ENCODE results near the gene SDC4. TPM values are rescaled to one million over a fixed set of nuclear protein-coding genes. Genes with fewer than 3 reads are reported as not detected.

The SDC4 gene
- polyA plus RNA-seq, 1 donor (not counting 4 experiments of a cell fraction or from before 2014, with no cell fraction given) = 114 TPM

DNA sequence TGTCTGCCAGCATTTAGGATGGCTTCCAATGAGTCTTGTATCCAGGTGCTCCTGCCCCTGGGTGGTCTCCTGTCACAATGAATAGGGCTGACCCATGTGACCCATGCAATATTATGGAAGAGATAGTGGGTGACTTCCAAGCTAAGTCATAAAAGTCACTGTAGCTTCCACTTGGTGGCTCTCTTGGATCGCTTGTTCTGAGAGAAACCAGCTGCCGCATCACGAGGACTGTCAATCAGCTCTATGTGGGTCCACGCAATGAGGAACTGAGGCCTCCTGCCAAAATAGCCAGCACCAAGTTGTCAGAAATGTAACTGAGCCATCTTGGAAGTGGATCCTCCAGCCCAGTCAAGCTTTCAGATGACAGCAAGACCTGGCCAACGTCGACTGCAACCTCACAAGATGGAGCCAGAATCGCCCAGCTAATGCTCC lies 25.3 kb downstream of the SDC4 start:
- no peak overlapping the region for H3K4me2 ChIP-seq (ENCODE audit: control insufficient read depth, extremely low read depth, insufficient read depth, low read depth, low read length)

DNA sequence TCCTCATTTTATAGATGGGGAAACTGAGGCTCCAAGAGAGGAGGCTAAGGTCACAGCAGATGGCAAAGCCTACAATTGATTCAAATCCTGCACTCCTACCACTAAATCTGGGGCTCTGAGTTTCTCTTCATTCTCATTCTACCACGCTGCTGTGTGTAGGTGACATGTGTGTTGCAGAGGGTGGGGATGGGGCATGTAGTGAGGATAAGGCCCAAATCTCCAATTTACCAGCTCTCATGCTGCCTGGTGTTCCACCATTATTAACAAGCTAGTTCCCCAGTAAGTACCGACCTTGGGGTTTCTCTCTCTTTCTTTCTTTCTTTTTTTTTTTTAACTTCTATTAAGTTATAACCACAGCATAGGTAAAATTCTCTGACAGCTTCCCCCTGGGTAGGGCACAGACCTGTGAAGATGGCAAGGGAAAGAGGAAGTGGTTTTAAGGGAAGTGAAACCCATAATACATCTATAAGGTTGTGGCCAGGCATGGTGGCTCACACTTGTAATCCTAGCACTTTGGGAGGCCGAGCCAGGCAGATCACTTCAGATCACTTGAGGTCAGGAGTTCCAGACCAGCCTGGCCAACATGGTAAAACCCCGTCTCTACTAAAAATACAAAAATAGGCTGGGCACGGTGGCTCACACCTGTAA lies 27.2 kb downstream of the SDC4 start:
- Histone ChIP-seq H3K4me1 (ENCODE audit: control insufficient read depth, extremely low read depth, insufficient read depth, low read length) (peaks cover 7% of the 10 kb centered on the region), H2AFZ (ENCODE audit: control insufficient read depth, low read length) (no peak overlapping the region), H3K79me2 (ENCODE audit: control insufficient read depth, insufficient read depth, low read length) (no peaks in the 10 kb centered on the region), H3K27ac (ENCODE audit: control insufficient read depth, insufficient read depth, low read length) (no peak overlapping the region), H3K4me2 (ENCODE audit: control insufficient read depth, extremely low read depth, insufficient read depth, low read depth, low read length) (no peak overlapping the region), H3K36me3 (ENCODE audit: control insufficient read depth in 2 of 2, extremely low read depth in 1 of 2, insufficient read depth in 2 of 2, low read length in 2 of 2) (peaks cover 0 to 7% of the 10 kb centered on the region in 2 experiments), H3K4me3 (ENCODE audit: control insufficient read depth in 2 of 3, extremely low read depth in 1 of 3, insufficient read depth in 2 of 3, low read depth in 1 of 3, low read length in 3 of 3) (no peak overlapping the region), H4K20me1 (ENCODE audit: control insufficient read depth, extremely low read depth, insufficient read depth, low read length) (no peaks in the 10 kb centered on the region), H3K27me3 (ENCODE audit: control insufficient read depth, extremely low read depth, insufficient read depth, low read length) (peaks cover 13% of the 10 kb centered on the region), H3K9me1 (ENCODE audit: control insufficient read depth, extremely low read depth, insufficient read depth, low read length) (no peaks in the 10 kb centered on the region), H3K9me3 (ENCODE audit: control insufficient read depth, low read depth, low read length) (no peaks in the 10 kb centered on the region), H3K9ac (ENCODE audit: control insufficient read depth, extremely low read depth, insufficient read depth, low read length) (no peak overlapping the region)
- FAIRE-seq = no peak
- dilution Hi-C loops (cut with MboI; ENCODE audit: extremely low pct_ligation_motif_present, low sequenced_read_pairs) = no loop called here
- TF ChIP-seq EZH2 (IDR thresholded peaks at IDR 0.05; ENCODE audit: low read length) = no peak
- TF ChIP-seq, protein P1, sequence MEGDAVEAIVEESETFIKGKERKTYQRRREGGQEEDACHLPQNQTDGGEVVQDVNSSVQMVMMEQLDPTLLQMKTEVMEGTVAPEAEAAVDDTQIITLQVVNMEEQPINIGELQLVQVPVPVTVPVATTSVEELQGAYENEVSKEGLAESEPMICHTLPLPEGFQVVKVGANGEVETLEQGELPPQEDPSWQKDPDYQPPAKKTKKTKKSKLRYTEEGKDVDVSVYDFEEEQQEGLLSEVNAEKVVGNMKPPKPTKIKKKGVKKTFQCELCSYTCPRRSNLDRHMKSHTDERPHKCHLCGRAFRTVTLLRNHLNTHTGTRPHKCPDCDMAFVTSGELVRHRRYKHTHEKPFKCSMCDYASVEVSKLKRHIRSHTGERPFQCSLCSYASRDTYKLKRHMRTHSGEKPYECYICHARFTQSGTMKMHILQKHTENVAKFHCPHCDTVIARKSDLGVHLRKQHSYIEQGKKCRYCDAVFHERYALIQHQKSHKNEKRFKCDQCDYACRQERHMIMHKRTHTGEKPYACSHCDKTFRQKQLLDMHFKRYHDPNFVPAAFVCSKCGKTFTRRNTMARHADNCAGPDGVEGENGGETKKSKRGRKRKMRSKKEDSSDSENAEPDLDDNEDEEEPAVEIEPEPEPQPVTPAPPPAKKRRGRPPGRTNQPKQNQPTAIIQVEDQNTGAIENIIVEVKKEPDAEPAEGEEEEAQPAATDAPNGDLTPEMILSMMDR (optimal IDR thresholded peaks at IDR 0.05 in 1 of 3, IDR thresholded peaks at IDR 0.05 in 1 of 3, conservative IDR thresholded peaks at IDR 0.05 in 1 of 3; ENCODE audit: extremely low read depth in 1 of 3, insufficient read depth in 2 of 3, low read length in 3 of 3) = no peak
- DNase-seq (ENCODE audit: low read depth, low spot score) = no peak

More for the DNA sequence above, 25.3 kb downstream of the SDC4 start:
- no peak for DNase-seq (ENCODE audit: low read depth, low spot score)
- no peak overlapping the region for H3K4me3 ChIP-seq (ENCODE audit: control insufficient read depth in 2 of 3, extremely low read depth in 1 of 3, insufficient read depth in 2 of 3, low read depth in 1 of 3, low read length in 3 of 3)
- H3K9me3 ChIP-seq (ENCODE audit: control insufficient read depth, low read depth, low read length) = no peaks in the 10 kb centered on the region
- H4K20me1 ChIP-seq (ENCODE audit: control insufficient read depth, extremely low read depth, insufficient read depth, low read length) = peaks cover 2% of the 10 kb centered on the region
- peaks cover 12 to 15% of the 10 kb centered on the region in 2 experiments for H3K36me3 ChIP-seq (ENCODE audit: control insufficient read depth in 2 of 2, extremely low read depth in 1 of 2, insufficient read depth in 2 of 2, low read length in 2 of 2)
- no peaks in the 10 kb centered on the region for H3K27me3 ChIP-seq (ENCODE audit: control insufficient read depth, extremely low read depth, insufficient read depth, low read length)
- TF ChIP-seq, protein P1 (optimal IDR thresholded peaks at IDR 0.05 in 1 of 3, IDR thresholded peaks at IDR 0.05 in 1 of 3, conservative IDR thresholded peaks at IDR 0.05 in 1 of 3; ENCODE audit: extremely low read depth in 1 of 3, insufficient read depth in 2 of 3, low read length in 3 of 3) = peak in 1 of 3 experiments; percentile 47
- no peak for TF ChIP-seq EZH2 (IDR thresholded peaks at IDR 0.05; ENCODE audit: low read length)
- no peak for FAIRE-seq
- H3K9me1 ChIP-seq (ENCODE audit: control insufficient read depth, extremely low read depth, insufficient read depth, low read length) = no peaks in the 10 kb centered on the region
- no peaks in the 10 kb centered on the region for H3K79me2 ChIP-seq (ENCODE audit: control insufficient read depth, insufficient read depth, low read length)
- dilution Hi-C loops (cut with MboI; ENCODE audit: extremely low pct_ligation_motif_present, low sequenced_read_pairs) = no loop called here
- H3K4me1 ChIP-seq (ENCODE audit: control insufficient read depth, extremely low read depth, insufficient read depth, low read length) = peaks cover 7% of the 10 kb centered on the region
- no peak overlapping the region for H3K9ac ChIP-seq (ENCODE audit: control insufficient read depth, extremely low read depth, insufficient read depth, low read length)
- H3K27ac ChIP-seq (ENCODE audit: control insufficient read depth, insufficient read depth, low read length) = no peak overlapping the region
- H2AFZ ChIP-seq (ENCODE audit: control insufficient read depth, low read length) = no peak overlapping the region
